K562 (cell line): Measurements from ENCODE around the gene CDRT4. TPM values are rescaled to one million over a fixed set of nuclear protein-coding genes. Genes with fewer than 3 reads are reported as not detected.

Source experiments
- BRD4 ChIP-seq: fragments of 200-600 bp; sonication (generic); IDR thresholded peaks from 2 replicates; pipeline ENCODE4 v1.6.1; 2017; ENCODE audit warnings: inconsistent platforms
- ETV1 ChIP-seq: fragments of 450-650 bp; conservative IDR thresholded peaks from 2 replicates; pipeline ENCODE4 v1.6.1; 2016; ENCODE audit warnings: missing genetic modification characterization, control low read depth, low read depth, missing compliant biosample characterization
- EWSR1 ChIP-seq: fragments of 450-650 bp; IDR thresholded peaks from 2 replicates; pipeline ENCODE4 v1.6.1; 2018; ENCODE audit warnings: borderline replicate concordance, mild to moderate bottlenecking, low read depth, moderate library complexity; ENCODE audit not compliant: partially characterized antibody
- FOS ChIP-seq: IDR thresholded peaks from 3 replicates; pipeline ENCODE4 v1.6.1; 2011; ENCODE audit not compliant: insufficient read length; ENCODE audit errors: extremely low read depth
- HMBOX1 ChIP-seq: sonication (generic); IDR thresholded peaks from 2 replicates; pipeline ENCODE4 v1.6.1; 2016
- ID3 ChIP-seq, 2 experiments: fragments of 250-450 bp in 1 of 2; fragments of 450-650 bp in 1 of 2; sonication (Bioruptor Pico) in 1 of 2; IDR thresholded peaks; 2 replicates each; pipeline versions ENCODE4 v1.6.1 to v1.8.0; 2016 to 2021; ENCODE audit warnings: mild to moderate bottlenecking in 2 of 2, moderate library complexity in 2 of 2, missing compliant biosample characterization in 1 of 2, missing genetic modification characterization in 1 of 2
- KLF16 ChIP-seq: IDR thresholded peaks from 2 replicates; pipeline ENCODE4 v1.6.1; 2016; ENCODE audit warnings: antibody characterized with exemption
- MAFG ChIP-seq: fragments of 450-650 bp; conservative IDR thresholded peaks from 2 replicates; pipeline ENCODE4 v1.6.1; 2016; ENCODE audit warnings: missing genetic modification characterization, missing compliant biosample characterization
- MEIS2 ChIP-seq: fragments of 450-650 bp; IDR thresholded peaks from 2 replicates; pipeline ENCODE4 v1.6.1; 2014; ENCODE audit warnings: mild to moderate bottlenecking; ENCODE audit not compliant: partially characterized antibody
- MXI1 ChIP-seq: IDR thresholded peaks from 2 replicates; pipeline ENCODE4 v1.6.1; 2011; ENCODE audit warnings: low read depth, mild to moderate bottlenecking, improper control_type of control experiment, low read length
- MYC ChIP-seq, 2 experiments: fragments of 250-450 bp in 1 of 2; sonication (Bioruptor Pico) in 1 of 2; IDR thresholded peaks; 2 replicates each; pipeline versions ENCODE4 v1.5.1 to v1.6.1; 2012 to 2021; ENCODE audit warnings: low read depth in 2 of 2, borderline replicate concordance in 1 of 2, improper control_type of control experiment in 1 of 2, low read length in 1 of 2, mild to moderate bottlenecking in 1 of 2, moderate library complexity in 1 of 2
- PBX2 ChIP-seq, 2 experiments: IDR thresholded peaks in 1 of 2; conservative IDR thresholded peaks in 1 of 2; 2 replicates each; pipeline ENCODE4 v1.6.1; 2016; ENCODE audit warnings: low read depth in 2 of 2, mild to moderate bottlenecking in 1 of 2, missing compliant biosample characterization in 1 of 2, missing genetic modification characterization in 1 of 2, moderate library complexity in 1 of 2
- POLR2AphosphoS2 ChIP-seq: IDR thresholded peaks from 2 replicates; pipeline ENCODE4 v1.6.1; 2012; ENCODE audit warnings: low read length, improper control_type of control experiment
- RBM17 ChIP-seq: fragments of 200-400 bp; formaldehyde crosslinking; IDR thresholded peaks from 2 replicates; pipeline ENCODE4 v1.6.1; 2017; ENCODE audit warnings: low read depth, mild to moderate bottlenecking, low read length, borderline replicate concordance
- STAT5A ChIP-seq: IDR thresholded peaks from 2 replicates; pipeline ENCODE4 v1.6.1; 2012; ENCODE audit warnings: low read length, inconsistent platforms, borderline replicate concordance
- SUPT5H ChIP-seq: fragments of 450-650 bp; IDR thresholded peaks from 2 replicates; pipeline ENCODE4 v1.6.1; 2016
- ZEB2 ChIP-seq: fragments of 450-650 bp; IDR thresholded peaks from 2 replicates; pipeline ENCODE4 v1.6.1; 2016
- ZFX ChIP-seq: sonication (generic); formaldehyde crosslinking; IDR thresholded peaks from 2 replicates; pipeline ENCODE4 v1.8.0; 2022; ENCODE audit warnings: mild to moderate bottlenecking, missing genetic modification reagents, moderate library complexity
- ZNF175 ChIP-seq: fragments of 200-800 bp; sonication (Bioruptor generic); IDR thresholded peaks from 2 replicates; pipeline ENCODE4 v1.6.1; 2016; ENCODE audit warnings: low read depth, mild to moderate bottlenecking, missing genetic modification characterization, missing compliant biosample characterization
- ZNF24 ChIP-seq: fragments of 450-650 bp; IDR thresholded peaks from 2 replicates; pipeline ENCODE4 v1.6.1; 2016
- ZNF253 ChIP-seq: fragments of 250-450 bp; sonication (Bioruptor Pico); conservative IDR thresholded peaks from 2 replicates; pipeline ENCODE4 v1.6.1; 2021; ENCODE audit warnings: mild to moderate bottlenecking
- ZNF277 ChIP-seq: fragments of 250-450 bp; sonication (Bioruptor Pico); IDR thresholded peaks from 2 replicates; pipeline ENCODE4 v1.8.0; 2022; ENCODE audit warnings: inconsistent platforms, mild to moderate bottlenecking, moderate library complexity, borderline replicate concordance
- ZNF354B ChIP-seq: fragments of 250-450 bp; sonication (Bioruptor Pico); IDR thresholded peaks from 2 replicates; pipeline ENCODE4 v1.4.0; 2020
- ZNF41 ChIP-seq: fragments of 250-450 bp; sonication (Bioruptor Pico); conservative IDR thresholded peaks from 2 replicates; pipeline ENCODE4 v1.4.0; 2020; ENCODE audit warnings: mild to moderate bottlenecking
- polyA plus RNA-seq, 8 experiments: library from polyadenylated mRNA; depleted of rRNA in 4 of 8; stranded (reverse) in 5 of 8; unstranded in 3 of 8; fragments of >200 nt; fragmentation: Nextera tagmentation in 2 of 8; fragmentation: Illumina TruSeq in 1 of 8; extraction: Ambion mirVana in 2 of 8; extraction: Trizol in 1 of 8; gene quantifications; 2 replicates each; pipeline versions ENCODE4 v1.2.1 to v1.2.3, GENCODE V29; 2011 to 2014; ENCODE audit warnings: inconsistent platforms in 1 of 8, missing spikeins in 1 of 8
- total RNA-seq, 7 experiments: library from RNA; depleted of rRNA in 6 of 7; stranded (reverse); fragments of >200 nt in 6 of 7; fragmentation: Illumina TruSeq in 2 of 7; extraction: Trizol in 2 of 7; gene quantifications; 2 replicates each; pipeline versions ENCODE4 v1.2.1 to v1.2.3, GENCODE V29; 2011 to 2021; ENCODE audit warnings: low replicate concordance in 1 of 7

Gene CDRT4
- total and polyA plus RNA-seq, 9 of the 15 experiments (the other 6 are each of a cell fraction or from before 2014, with no cell fraction given): 1.7 to 6.4 (median 3.5) TPM

GRCh38 chr17:15490634-15491261 is 23.3 kb upstream of the CDRT4 start (continued):
- TF ChIP-seq ZNF175 (CRISPR knock-in tag) (0 out of 2 replicates have a peak, but pooled peaks have one; percentile 8), SUPT5H (no peak), PBX2 (CRISPR knock-in tag; IDR thresholded peaks at IDR 0.05; ENCODE audit: low read depth) (no peak), PBX2 (tag; conservative IDR thresholded peaks at IDR 0.05; ENCODE audit: low read depth) (peak; percentile 82), FOS (peak; percentile 44), ID3 (CRISPR knock-in tag; IDR thresholded peaks at IDR 0.05) (no peak), ID3 (tag; IDR thresholded peaks at IDR 0.05) (no peak), KLF16 (peak; percentile 46; the same call in 1 of the 2 replicates), EWSR1 (no peak), ZNF277 (CRISPR knock-in tag) (no peak), ZFX (peak; percentile 55), HMBOX1 (no peak), BRD4 (no peak), RBM17 (no peak), ZNF354B (CRISPR knock-in tag) (no peak), ZNF24 (no peak), ZNF253 (CRISPR knock-in tag) (no peak), MAFG (tag) (peak; percentile 41; the same call in 1 of the 2 replicates), POLR2AphosphoS2 (no peak), MEIS2 (peak; percentile 93), MYC (IDR thresholded peaks at IDR 0.05; ENCODE audit: low read depth, low read length) (peak; percentile 38; the same call in 1 of the 2 replicates), MYC (CRISPR knock-in tag; IDR thresholded peaks at IDR 0.05; ENCODE audit: borderline replicate concordance, low read depth) (no peak), ETV1 (tag) (peak; percentile 74), STAT5A (peak; percentile 88), MXI1 (no peak), ZNF41 (CRISPR knock-in tag) (no peak), ZEB2 (peak; percentile 37; the same call in 1 of the 2 replicates)
